Ectodermal cell (in vitro differentiated cells): ENCODE data around the gene CECR2.
A peak's percentile ranks its signal among the peaks of the same experiment; 100 is the strongest.

Source experiments
- H3K27ac ChIP-seq: 2 replicates; pipeline ENCODE4 v1.7.0; 2013; ENCODE audit warnings: mild to moderate bottlenecking, low read depth, low read length; ENCODE audit not compliant: insufficient read depth, poor library complexity, severe bottlenecking
- H3K27me3 ChIP-seq: 2 replicates; pipeline ENCODE4 v1.7.0; 2013; ENCODE audit warnings: mild to moderate bottlenecking, low read length; ENCODE audit not compliant: insufficient read depth, control insufficient read depth, poor library complexity, severe bottlenecking
- H3K36me3 ChIP-seq: one replicate; pipeline ENCODE4 v1.7.0; 2013; ENCODE audit warnings: low read length; ENCODE audit not compliant: control insufficient read depth, insufficient read depth
- H3K4me1 ChIP-seq: one replicate; pipeline ENCODE4 v1.7.0; 2013; ENCODE audit warnings: low read length; ENCODE audit not compliant: control insufficient read depth, insufficient read depth
- H3K4me3 ChIP-seq: 2 replicates; pipeline ENCODE4 v1.7.0; 2013; ENCODE audit warnings: low read depth, low read length, control low read depth; ENCODE audit not compliant: insufficient read depth
- H3K9me3 ChIP-seq: 2 replicates; pipeline ENCODE4 v1.7.0; 2013; ENCODE audit warnings: mild to moderate bottlenecking, low read length, moderate library complexity; ENCODE audit not compliant: control insufficient read depth
- WGBS, 2 experiments: methylation state at CpG; one replicate each; pipeline ENCODE4 v1.1.7; 2013; ENCODE audit warnings: missing lambda C conversion rate in 2 of 2; 5-methylcytosine and 5-hydroxymethylcytosine counted together

CECR2 gene

GRCh38 chr22:17376950-17377349, 7.7 kb downstream of the CECR2 start:
- H3K9me3 ChIP-seq, result no peaks in the 10 kb centered on the region
- no peaks in the 10 kb centered on the region for H3K27me3 ChIP-seq
- no peak overlapping the region for H3K4me3 ChIP-seq
- no peaks in the 10 kb centered on the region for H3K36me3 ChIP-seq
- no peak overlapping the region for H3K27ac ChIP-seq
- peaks cover 43% of the 10 kb centered on the region for H3K4me1 ChIP-seq
- 100% methylated on average over 1 of the region's 1 CpG for WGBS, 2 experiments

GRCh38 chr22:17379944-17380343, 10.7 kb downstream of the CECR2 start:
- 14 to 21% methylated on average over 1 of the region's 2 CpGs for WGBS, 2 experiments
- H3K9me3 ChIP-seq, result no peaks in the 10 kb centered on the region
- peaks cover 29% of the 10 kb centered on the region for H3K4me1 ChIP-seq
- peak overlapping the region; percentile 75 for H3K27ac ChIP-seq
- H3K36me3 ChIP-seq, result peaks cover 5% of the 10 kb centered on the region
- H3K27me3 ChIP-seq, result no peaks in the 10 kb centered on the region
- no peak overlapping the region for H3K4me3 ChIP-seq

- Histone ChIP-seq H3K4me1 (peaks cover 29% of the 10 kb centered on the region), H3K36me3 (peaks cover 6% of the 10 kb centered on the region), H3K9me3 (no peaks in the 10 kb centered on the region), H3K27ac (peak overlapping the region; percentile 75), H3K4me3 (no peak overlapping the region), H3K27me3 (no peaks in the 10 kb centered on the region)
- WGBS, 2 experiments, result 18 to 22% methylated on average over 4 to 6 of the region's 6 CpGs
Observed at GRCh38 chr22:17380359-17381087, 11.3 kb downstream of the CECR2 start.

- Histone ChIP-seq H3K27ac (peak overlapping the region; percentile 30), H3K4me1 (peaks cover 29% of the 10 kb centered on the region), H3K9me3 (no peaks in the 10 kb centered on the region), H3K36me3 (peaks cover 6% of the 10 kb centered on the region), H3K4me3 (no peak overlapping the region), H3K27me3 (no peaks in the 10 kb centered on the region)
- WGBS, 2 experiments, result 31 to 32% methylated on average over 11 to 12 of the region's 12 CpGs
Observed at GRCh38 chr22:17381192-17381913, 12.1 kb downstream of the CECR2 start.

GRCh38 chr22:17384612-17385330, 15.5 kb downstream of the CECR2 start:
- WGBS, 2 experiments, result 92 to 97% methylated on average over 7 of the region's 7 CpGs
- peaks cover 17% of the 10 kb centered on the region for H3K4me1 ChIP-seq
- H3K27ac ChIP-seq, result no peak overlapping the region
- H3K9me3 ChIP-seq, result no peaks in the 10 kb centered on the region
- H3K36me3 ChIP-seq, result peaks cover 6% of the 10 kb centered on the region
- H3K27me3 ChIP-seq, result no peaks in the 10 kb centered on the region
- no peak overlapping the region for H3K4me3 ChIP-seq

- H3K9me3 ChIP-seq, result no peaks in the 10 kb centered on the region
- WGBS, 2 experiments, result 89 to 93% methylated on average over 9 of the region's 9 CpGs
- no peak overlapping the region for H3K27ac ChIP-seq
- H3K4me3 ChIP-seq, result no peak overlapping the region
- H3K4me1 ChIP-seq, result no peaks in the 10 kb centered on the region
- peaks cover 6% of the 10 kb centered on the region for H3K36me3 ChIP-seq
- H3K27me3 ChIP-seq, result no peaks in the 10 kb centered on the region
Observed at GRCh38 chr22:17387356-17387755, 18.1 kb downstream of the CECR2 start.

GRCh38 chr22:17388235-17388634, 19.0 kb downstream of the CECR2 start:
- H3K36me3 ChIP-seq, result peaks cover 6% of the 10 kb centered on the region
- no peaks in the 10 kb centered on the region for H3K4me1 ChIP-seq
- H3K27ac ChIP-seq, result no peak overlapping the region
- no peaks in the 10 kb centered on the region for H3K9me3 ChIP-seq
- 63 to 69% methylated on average over 10 of the region's 10 CpGs for WGBS, 2 experiments
- no peak overlapping the region for H3K4me3 ChIP-seq
- no peaks in the 10 kb centered on the region for H3K27me3 ChIP-seq

GRCh38 chr22:17390087-17390486, 20.8 kb downstream of the CECR2 start:
- H3K9me3 ChIP-seq, result no peaks in the 10 kb centered on the region
- H3K4me3 ChIP-seq, result no peak overlapping the region
- H3K27ac ChIP-seq, result no peak overlapping the region
- H3K36me3 ChIP-seq, result no peaks in the 10 kb centered on the region
- no peaks in the 10 kb centered on the region for H3K27me3 ChIP-seq
- no peaks in the 10 kb centered on the region for H3K4me1 ChIP-seq
- WGBS, 2 experiments, result 88 to 91% methylated on average over 5 of the region's 5 CpGs

GRCh38 chr22:17396516-17396915, 27.3 kb downstream of the CECR2 start:
- Histone ChIP-seq H3K4me3 (no peak overlapping the region), H3K36me3 (peaks cover 5% of the 10 kb centered on the region), H3K27ac (no peak overlapping the region), H3K27me3 (no peaks in the 10 kb centered on the region), H3K4me1 (no peaks in the 10 kb centered on the region), H3K9me3 (no peaks in the 10 kb centered on the region)
- 97 to 99% methylated on average over 3 of the region's 3 CpGs for WGBS, 2 experiments
